ENCODE results near the gene FBXW7. TPM values are rescaled to one million over a fixed set of nuclear protein-coding genes. Genes with fewer than 3 reads are reported as not detected.

Gene FBXW7
- total RNA-seq, 1 donor from 2014 or later: 56.7 TPM

DNA sequence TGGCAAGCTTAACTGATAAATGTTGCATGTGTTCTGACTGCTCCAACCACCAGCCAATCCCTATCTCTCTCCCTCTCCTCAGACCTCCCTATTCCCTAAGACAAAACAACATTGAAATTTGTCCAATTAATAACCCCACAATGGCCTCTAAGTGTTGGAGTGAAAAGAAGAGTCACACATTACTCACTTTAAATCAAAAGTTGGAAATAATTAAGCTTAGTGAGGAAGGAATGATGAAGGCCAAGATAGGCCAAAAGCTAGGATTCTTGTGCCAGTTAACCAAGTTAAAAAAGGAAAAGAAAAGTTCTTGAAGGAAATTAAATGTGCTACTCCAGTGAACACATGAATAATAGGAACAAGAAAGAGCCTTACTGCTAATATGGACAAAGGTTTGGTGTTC, 55.6 kb downstream of the FBXW7 start:
- H3K4me3 ChIP-seq: no peak overlapping the region
- intact Hi-C loops (cut with micrococcal nuclease): no loop called here

DNA sequence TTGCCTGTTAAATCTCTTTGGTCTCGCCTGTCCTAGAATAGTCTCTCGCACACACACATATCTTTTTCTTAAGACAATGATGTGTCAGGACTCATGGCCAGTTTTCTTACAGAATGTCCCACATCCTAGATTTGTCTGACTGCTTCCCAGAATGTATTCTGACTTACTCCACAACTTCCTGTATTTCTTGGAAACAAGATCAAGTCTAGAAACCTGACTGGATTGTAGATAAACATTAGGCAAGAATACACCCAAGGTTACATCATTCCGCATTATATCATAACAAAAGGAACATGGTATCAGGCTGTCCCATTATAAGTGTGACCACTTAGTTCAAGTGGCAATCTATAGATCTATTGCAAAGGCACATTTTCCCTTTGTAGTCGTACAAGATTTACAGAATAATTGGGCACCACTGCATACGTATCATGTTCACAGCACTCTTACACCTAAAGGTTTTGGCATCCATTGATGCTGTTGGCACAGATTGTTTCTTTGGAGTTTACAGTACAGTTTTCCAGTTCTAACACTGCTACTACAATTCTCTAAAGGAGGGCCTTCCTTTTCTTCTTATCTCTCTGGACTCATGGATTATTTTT, 56.4 kb downstream of the FBXW7 start:
- peak overlapping the region; percentile 35 for H3K27ac ChIP-seq (replicated peaks)
- H3K9me3 ChIP-seq (replicated peaks): no peaks in the 10 kb centered on the region
- no peaks in the 10 kb centered on the region for H3K27me3 ChIP-seq (ENCODE audit: low read depth)
- peaks cover 25% of the 10 kb centered on the region for H3K4me1 ChIP-seq
- intact Hi-C loops (cut with micrococcal nuclease): no loop called here
- no peak for DNase-seq
- H3K36me3 ChIP-seq: no peaks in the 10 kb centered on the region
- TF ChIP-seq, protein P1, sequence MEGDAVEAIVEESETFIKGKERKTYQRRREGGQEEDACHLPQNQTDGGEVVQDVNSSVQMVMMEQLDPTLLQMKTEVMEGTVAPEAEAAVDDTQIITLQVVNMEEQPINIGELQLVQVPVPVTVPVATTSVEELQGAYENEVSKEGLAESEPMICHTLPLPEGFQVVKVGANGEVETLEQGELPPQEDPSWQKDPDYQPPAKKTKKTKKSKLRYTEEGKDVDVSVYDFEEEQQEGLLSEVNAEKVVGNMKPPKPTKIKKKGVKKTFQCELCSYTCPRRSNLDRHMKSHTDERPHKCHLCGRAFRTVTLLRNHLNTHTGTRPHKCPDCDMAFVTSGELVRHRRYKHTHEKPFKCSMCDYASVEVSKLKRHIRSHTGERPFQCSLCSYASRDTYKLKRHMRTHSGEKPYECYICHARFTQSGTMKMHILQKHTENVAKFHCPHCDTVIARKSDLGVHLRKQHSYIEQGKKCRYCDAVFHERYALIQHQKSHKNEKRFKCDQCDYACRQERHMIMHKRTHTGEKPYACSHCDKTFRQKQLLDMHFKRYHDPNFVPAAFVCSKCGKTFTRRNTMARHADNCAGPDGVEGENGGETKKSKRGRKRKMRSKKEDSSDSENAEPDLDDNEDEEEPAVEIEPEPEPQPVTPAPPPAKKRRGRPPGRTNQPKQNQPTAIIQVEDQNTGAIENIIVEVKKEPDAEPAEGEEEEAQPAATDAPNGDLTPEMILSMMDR (IDR thresholded peaks at IDR 0.05; ENCODE audit: borderline replicate concordance): no peak
- H3K4me3 ChIP-seq: no peak overlapping the region

More for the DNA sequence above, 55.6 kb downstream of the FBXW7 start:
- no peaks in the 10 kb centered on the region for H3K9me3 ChIP-seq (replicated peaks)
- no peaks in the 10 kb centered on the region for H3K36me3 ChIP-seq
- peaks cover 25% of the 10 kb centered on the region for H3K4me1 ChIP-seq
- TF ChIP-seq, protein P1 (IDR thresholded peaks at IDR 0.05; ENCODE audit: borderline replicate concordance): no peak
- H3K27ac ChIP-seq (replicated peaks): no peak overlapping the region
- no peaks in the 10 kb centered on the region for H3K27me3 ChIP-seq (ENCODE audit: low read depth)
- no peak for DNase-seq

DNA sequence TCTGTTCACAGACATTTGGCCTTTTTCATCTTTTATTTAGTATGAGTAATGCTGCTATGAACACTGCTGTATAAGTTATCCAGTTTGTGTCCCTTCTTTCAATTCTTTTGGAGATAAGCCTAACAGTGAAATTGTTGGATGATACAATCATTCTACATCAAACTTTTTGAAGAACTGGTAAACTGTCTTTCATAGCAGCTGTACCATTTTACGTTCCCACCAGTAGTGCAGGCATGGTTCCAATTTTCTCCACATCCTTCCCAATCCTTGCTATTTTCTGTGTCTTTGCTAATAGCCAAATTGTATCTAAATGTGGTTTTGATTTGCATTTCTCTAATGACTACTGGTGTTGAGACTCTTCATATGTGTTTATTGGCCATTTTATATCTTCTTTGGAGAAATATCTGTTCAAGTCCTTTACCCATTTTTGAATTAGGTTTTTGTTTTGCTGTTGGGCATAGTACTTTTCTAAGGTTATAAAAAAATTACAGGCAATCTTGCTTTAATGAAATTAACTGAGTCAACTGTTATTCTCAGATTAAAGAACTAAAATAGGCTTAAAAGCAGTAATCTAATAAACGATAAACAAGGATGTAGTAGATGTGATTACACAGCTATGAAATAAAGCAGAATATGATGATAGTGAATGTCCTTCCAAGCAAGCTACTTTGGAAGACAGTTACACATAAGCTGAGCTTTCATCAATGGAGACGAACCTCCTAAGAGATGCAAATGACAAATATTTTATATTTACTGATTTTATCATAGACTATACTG, 57.2 kb downstream of the FBXW7 start:
- no peaks in the 10 kb centered on the region for H3K27me3 ChIP-seq (ENCODE audit: low read depth)
- H3K36me3 ChIP-seq: no peaks in the 10 kb centered on the region
- H3K27ac ChIP-seq (replicated peaks): peak overlapping the region; percentile 35
- no peaks in the 10 kb centered on the region for H3K9me3 ChIP-seq (replicated peaks)
- no peak for DNase-seq
- no peak overlapping the region for H3K4me3 ChIP-seq
- intact Hi-C loops (cut with micrococcal nuclease): no loop called here
- TF ChIP-seq, protein P1 (IDR thresholded peaks at IDR 0.05; ENCODE audit: borderline replicate concordance): no peak
- peaks cover 25% of the 10 kb centered on the region for H3K4me1 ChIP-seq

DNA sequence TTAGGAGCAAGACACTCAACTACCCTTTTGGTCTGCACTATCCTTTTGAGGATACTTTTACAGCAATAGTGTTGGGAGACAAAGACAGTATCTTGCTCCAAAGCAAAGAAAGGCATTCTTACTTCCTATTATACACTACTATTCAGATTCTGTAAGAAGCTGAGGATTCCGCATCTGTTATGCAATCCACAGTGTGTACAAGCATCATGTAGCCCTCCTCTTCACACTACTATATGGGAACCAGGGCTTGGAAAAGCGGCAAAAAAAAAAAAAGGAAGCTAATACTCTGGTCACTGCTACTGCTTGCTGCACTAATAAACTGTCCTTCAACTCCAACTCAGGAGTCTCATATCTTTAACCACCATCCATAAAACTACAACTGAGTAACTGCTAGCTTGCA, 59.1 kb downstream of the FBXW7 start:
- H3K27ac ChIP-seq (replicated peaks): no peak overlapping the region
- H3K4me3 ChIP-seq: no peak overlapping the region
- DNase-seq: no peak
- H3K4me1 ChIP-seq: peaks cover 25% of the 10 kb centered on the region
- no peaks in the 10 kb centered on the region for H3K9me3 ChIP-seq (replicated peaks)
- no peaks in the 10 kb centered on the region for H3K27me3 ChIP-seq (ENCODE audit: low read depth)
- no peaks in the 10 kb centered on the region for H3K36me3 ChIP-seq
- intact Hi-C loops (cut with micrococcal nuclease): no loop called here
- TF ChIP-seq, protein P1 (IDR thresholded peaks at IDR 0.05; ENCODE audit: borderline replicate concordance): no peak

DNA sequence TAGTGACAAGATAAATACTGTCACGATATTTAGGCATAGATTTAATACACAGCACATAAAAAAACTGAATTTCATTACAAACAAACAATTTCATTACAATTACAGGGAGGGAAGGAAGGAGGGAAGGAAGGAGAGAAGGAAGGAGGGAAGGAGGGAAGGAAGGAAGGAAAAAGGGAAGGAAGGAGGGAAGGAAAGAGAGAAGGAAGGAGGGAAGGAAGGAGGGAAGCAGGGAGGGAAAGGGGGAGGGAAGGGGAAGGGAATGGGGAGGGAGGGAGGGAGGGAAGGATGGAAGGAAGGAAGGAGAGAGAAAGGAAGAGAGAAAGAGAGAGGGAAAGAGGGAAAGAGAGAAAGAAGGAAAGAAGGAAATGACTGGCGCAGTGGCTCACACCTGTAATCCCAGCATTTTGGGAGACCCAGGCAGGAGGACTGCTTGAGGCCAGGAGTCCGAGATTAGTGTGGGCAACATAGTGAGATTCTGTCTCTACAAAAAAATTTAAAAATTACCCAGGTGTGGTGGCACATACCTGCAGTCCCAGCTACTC, 64.6 kb downstream of the FBXW7 start:
- no peaks in the 10 kb centered on the region for H3K4me1 ChIP-seq
- H3K36me3 ChIP-seq: no peaks in the 10 kb centered on the region
- H3K27ac ChIP-seq (replicated peaks): no peak overlapping the region
- intact Hi-C loops (cut with micrococcal nuclease): no loop called here
- no peak for DNase-seq
- H3K9me3 ChIP-seq (replicated peaks): no peaks in the 10 kb centered on the region
- TF ChIP-seq, protein P1 (IDR thresholded peaks at IDR 0.05; ENCODE audit: borderline replicate concordance): no peak
- no peak overlapping the region for H3K4me3 ChIP-seq
- H3K27me3 ChIP-seq (ENCODE audit: low read depth): no peaks in the 10 kb centered on the region
